GM19468 (cell line): ENCODE data around the gene SMARCAL1.

Source experiments
- ATAC-seq: cut with Tn5 transposase; IDR thresholded peaks from one replicate; pipeline ENCODE4 v1.9.1; 2021; ENCODE audit warnings: mild to moderate bottlenecking, moderate library complexity, moderate number of reproducible peaks; ENCODE audit not compliant: unreplicated experiment; ENCODE audit errors: extremely low read depth

SMARCAL1 gene

DNA sequence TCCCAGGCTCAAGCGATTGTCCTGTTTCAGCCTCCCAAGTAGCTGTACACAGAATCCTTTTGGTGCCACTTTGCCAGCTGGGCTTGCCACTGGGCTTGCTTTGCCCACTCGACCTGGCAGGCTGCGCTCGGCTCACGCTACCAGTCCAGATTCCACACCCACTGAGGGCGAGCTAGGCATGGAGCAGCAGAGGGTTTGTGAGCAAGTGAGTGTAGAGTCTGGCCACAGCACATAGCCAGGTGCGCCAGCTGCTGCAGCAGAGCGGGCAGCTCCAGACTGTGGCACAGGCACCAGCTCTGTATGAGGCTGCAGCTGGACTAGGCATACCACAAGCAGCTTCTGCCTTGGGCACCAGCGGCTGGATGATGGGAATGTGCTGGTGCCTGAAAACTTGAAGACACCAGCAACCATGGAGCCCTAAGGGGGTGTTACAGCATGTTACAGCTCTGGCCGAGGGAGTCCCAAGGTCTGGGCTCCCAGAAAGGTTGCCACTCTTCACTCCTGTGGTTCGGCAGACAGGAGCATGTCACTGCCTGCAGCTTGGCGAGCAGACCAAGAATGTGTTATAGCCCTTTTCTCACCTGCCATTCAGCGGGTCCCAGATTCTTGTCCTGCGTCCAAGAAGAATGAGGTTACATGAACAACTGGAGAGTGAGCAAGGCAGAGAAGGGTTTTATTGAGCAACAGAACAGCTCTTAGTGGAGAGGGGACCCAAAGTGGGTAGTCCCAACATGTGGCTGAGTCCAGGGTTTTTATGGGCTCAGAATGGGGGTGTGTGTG is 12.9 kb downstream of the SMARCAL1 start:
- no peak for ATAC-seq

DNA sequence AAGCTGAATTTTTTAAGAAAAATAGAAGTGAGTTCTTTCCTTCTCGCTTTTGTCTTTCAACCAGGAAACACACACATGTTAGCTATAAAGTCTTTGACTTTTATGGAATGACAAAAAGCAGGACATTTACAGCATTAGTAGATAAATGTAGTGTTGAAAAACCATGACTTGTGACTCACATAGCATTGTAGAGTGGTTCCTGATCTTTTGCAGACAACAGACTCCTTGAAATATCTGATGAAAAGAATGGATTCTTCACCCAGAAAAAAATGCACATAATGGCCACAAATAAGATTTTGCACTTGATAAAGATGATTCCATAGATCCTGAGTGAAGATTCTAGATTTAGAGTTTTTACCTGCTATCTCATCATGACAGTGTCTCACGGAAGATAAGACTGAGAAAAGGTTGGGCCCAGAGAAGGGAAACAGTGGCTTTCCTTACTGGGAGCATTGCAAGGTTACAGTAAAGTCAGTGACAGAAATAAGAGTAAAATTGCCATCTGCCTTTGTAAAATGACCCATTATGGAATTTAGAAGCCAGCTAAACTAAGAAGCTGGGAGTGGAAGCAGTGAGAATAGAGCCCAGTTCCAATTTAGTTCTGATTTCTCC is 14.0 kb downstream of the SMARCAL1 start:
- no peak for ATAC-seq

DNA sequence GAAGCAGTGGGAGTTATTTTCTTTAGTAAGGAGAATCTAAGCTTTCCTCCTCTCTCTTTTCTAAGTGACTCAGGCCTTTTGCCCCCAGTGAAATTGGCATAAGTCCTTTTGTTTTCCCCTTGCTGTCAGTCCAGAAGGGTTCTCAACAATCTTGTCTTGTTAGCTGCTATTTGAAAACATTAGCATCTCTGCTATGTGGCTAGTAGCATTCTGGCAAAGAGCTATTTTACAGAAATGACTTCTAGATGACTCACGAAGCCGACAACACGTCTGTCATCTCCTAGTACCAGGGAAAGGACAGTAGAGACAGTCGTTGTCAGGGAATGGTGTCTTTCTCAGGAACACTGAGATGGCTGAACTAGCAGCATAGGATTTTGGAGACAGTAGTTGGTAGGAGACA is 14.7 kb downstream of the SMARCAL1 start:
- ATAC-seq, result no peak

DNA sequence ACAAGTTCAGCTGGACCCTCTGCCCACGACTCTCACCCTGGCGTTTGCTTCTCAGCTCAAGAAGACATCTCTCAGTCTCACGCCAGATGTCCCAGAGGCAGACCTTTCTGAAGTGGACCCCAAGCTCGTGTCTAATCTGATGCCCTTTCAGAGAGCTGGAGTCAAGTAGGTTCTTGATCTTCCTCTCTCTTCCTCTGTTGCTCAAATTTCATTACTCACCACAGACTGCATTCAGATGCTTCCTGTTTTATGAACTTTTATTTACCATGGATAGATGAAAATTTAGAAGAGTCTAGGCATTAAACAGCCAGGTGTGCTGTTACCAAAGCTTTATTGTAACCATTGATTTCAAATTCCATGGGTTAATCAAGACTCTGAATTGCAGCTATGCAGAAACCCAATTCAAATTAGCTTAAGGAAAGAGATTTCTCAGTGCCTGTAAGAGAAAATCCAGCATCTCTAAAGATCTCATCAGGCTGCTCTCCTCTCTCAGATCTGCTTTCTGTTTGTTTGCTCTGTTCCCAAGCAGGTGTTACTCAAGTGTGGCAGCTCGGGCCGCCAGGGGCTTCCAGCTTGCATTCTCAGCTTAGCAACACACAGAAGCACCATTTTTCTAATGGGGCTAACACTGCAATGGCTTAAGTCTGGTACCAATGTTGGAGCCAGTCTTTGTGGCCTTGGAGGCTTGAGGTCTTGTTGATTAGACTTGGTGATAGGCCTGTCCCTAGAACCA is 16.5 kb downstream of the SMARCAL1 start:
- no peak for ATAC-seq

DNA sequence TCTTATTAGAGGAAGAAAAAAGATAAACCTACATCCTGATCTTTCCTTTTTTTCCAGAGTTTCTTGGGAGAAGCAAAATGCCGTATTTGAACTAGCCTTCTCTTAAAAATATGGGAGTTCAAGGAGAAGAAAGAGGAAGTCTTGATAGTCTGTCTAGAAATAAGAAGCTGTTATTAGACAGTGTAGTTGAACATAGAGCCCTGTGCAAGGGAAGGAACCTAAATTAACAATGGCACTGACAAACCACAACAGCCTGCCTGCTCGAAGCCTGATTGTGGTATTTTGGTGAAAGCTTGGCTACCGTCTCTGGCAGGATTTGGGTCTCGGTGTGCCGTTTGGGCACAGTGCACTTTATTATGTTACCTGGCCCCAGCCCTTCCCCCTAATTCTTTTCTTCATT is 17.1 kb downstream of the SMARCAL1 start:
- no peak for ATAC-seq

DNA sequence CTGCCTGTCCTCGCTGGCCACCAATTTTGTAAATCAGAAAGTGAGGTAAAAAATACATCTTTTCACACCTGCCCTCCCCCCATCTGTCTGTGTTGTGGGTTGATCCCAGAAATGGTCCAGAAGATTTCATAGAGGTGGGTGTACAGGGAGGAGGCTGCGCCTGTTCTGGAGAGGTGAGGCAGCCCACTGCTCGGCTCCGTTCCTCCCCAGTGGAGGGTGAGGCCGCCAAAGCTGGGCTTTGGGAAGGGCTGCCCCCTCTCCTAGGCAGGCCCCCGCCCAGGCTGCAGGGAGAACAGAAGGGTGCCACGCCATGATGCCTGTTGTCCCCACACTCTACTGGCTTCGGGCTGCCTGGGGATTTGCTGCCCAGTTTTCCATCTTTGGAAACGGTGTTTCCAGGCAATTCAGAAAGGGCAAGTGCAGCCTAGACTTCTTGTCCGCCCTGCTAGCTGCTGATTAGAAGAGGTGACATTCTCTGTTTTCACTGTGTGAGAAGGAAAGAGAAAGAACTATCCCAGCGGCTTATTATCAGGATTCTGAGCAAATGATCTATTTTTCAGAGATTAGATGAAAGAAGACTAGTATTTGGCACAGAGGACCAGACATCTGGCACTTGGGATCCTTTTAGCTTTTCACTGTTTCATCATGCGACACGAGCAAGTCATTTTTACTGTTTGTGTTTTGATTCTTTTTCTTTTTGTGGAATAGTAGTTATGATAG is 18.7 kb downstream of the SMARCAL1 start:
- no peak for ATAC-seq

DNA sequence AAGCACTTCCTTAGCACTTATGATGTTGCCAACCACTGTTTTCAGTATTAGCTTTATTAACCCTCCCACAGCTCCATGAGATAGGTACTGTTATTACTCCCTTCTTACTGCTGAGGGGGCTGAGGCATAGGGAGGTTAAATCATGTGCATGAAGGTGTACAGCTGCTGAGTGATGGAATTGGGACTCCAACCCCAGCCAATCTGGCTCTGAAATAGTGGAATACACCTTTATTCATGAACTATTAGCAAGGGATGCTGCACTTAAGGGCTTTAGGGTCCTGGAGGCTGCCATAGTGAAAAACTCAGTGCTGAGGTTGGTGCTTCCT is 19.2 kb downstream of the SMARCAL1 start:
- no peak for ATAC-seq

DNA sequence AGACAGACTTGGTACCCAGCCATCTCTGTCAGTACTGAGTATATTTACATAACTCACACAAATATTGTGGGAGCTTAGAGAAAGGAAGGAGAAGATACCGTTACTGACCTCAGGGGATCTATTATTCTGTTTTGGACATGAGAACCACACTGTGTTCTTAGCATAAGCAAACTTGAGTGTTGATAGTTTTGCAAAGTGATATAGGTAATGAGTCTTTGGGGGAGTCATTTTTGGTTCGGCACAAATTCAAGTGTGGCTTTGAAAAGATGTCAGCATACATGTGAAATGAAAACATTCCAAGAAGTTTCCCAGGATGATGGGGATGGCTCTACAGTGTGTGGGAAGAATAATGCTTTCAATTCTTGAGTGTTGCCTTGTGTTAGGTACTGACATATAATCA is 24.1 kb downstream of the SMARCAL1 start:
- no peak for ATAC-seq

DNA sequence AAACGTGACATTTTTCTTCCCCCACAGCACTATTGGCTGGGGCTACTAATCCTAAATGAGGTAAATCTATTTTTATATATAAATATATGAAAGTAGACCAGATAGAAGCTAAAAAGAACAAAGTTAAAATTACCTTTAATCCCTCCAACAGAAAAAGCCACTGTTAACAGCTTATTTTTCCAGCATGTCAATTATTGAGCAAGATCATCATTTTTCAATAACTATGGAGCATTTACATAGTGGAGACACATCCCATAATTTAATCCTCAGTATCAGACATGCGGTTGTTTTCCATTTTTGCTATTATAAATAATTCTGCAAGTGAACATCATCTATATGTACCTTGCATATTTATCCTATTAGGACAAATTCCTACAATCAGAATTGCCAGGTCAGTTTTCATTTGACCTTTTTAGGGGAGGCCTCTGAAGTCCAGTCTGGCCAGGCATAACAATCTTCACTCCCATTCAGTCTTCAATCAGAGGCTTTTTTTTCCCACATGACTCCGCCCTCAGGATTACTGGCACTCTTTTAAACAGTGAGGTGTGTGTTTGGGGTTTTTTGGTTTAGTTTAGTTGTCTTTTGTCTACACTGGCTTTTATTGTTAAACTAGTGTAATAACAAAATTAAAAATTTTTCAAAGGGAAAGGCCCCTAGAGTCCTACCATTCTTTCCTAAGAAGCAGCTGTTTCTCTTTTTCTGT is 29.2 kb downstream of the SMARCAL1 start:
- no peak for ATAC-seq

DNA sequence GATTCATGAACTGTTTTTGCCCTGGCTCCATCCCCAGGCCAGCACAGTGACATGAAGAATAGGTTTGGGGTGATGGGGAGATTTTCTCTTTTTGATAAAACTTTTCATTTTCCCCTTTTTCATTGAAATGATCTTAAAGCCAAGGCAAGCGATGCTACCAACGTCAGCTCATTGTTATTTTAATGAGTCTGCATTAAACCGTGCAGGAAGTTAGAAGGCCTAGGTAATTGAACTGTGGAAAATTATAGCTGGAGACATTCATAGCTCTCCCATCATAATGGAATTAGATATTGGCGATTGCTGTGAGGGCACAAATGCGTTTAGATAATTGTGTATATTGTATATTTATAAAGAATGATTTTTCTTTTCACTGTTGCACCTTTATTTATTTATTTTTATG is 33.2 kb downstream of the SMARCAL1 start:
- no peak for ATAC-seq

DNA sequence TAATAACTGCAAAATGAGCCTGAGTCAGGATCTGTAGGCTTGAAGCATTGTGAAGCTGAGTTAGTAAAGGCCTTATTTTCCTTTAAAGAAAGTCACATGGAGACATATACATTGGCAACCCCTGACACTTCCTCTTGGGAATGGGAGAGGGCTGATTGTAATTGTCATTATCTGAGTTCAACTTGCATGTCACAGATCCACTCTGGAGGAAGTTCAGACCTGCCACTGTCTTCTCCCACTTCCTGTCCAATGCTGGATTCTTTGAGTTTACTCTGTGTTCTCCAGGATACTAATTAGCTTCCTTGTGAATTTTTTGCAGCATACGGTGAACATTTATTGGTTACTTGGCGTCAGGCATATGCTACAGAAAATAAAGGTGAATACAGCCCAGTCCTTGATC is 34.1 kb downstream of the SMARCAL1 start:
- ATAC-seq, result no peak

DNA sequence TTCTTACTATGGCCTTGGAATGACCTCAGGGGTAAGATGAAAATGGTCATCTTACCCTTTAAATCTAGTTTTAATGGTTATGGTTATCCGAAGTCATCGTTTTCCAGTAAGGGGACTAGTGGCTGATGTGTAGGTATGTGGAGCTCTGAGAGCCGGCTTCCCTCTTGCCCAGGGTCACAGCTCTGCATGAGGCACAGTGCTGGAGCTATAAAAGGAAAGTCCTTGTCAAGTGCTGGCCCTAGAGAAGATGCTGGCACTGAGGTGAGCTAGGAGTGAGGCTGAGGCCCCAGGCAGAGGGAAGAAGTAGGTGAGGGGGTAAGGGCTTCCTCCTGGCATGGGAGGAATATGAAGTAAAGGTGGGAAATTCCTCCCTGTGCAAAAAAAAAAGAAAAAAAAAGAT is 35.0 kb downstream of the SMARCAL1 start:
- ATAC-seq, result no peak

DNA sequence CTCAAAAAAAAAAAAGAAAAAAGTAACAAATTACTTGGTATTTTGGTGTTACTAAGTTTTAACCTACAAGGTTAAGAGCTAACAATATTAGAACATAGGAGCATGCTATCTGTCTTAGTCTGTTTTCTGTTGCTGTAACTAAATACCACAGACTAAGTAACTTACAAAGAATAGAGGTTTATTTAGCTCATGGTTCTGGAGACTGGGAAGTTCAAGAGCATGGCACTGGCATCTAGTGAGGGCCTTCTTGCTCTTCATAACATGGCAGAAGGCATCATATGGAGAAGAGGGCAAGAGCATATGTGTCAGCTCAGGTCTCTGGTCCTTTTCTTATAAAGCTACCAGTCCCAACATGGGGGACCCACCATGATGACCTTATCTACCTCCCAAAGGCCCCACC is 36.5 kb downstream of the SMARCAL1 start:
- ATAC-seq, result no peak

DNA sequence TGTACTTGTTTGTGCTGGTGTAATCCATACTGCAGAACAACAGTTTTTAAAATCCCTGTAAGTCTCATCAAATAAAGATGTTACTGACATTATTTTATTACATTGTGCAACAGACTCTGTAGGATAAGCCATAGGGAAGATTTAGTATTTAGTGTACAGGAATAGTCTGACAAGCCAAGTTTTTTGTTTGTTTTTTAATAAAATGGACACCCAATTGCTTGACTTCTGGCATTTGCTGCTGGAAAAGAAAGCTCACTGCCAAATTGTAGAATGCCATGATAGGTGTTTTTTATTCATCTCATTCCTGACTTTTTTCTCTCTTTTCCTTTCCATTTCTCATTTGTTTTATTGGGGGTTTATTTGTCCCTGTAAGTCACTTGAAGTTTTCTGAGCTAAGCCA is 38.1 kb downstream of the SMARCAL1 start:
- no peak for ATAC-seq

DNA sequence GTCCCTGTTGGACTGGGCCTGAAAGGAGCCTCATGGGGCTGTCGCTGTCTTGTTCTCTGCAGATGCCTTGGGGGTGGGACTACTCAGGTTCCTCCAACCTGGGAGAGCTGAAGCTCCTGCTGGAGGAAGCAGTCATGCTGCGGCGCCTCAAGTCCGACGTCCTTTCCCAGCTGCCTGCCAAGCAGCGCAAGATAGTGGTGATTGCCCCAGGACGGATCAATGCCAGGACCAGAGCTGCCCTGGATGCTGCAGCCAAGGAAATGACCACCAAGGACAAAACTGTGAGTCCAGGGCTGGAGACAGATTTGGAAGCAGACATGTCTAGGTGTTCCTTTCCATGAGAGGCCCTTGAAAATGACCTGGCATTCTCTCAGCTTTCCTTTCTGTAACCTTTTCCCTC is 38.5 kb downstream of the SMARCAL1 start:
- no peak for ATAC-seq

DNA sequence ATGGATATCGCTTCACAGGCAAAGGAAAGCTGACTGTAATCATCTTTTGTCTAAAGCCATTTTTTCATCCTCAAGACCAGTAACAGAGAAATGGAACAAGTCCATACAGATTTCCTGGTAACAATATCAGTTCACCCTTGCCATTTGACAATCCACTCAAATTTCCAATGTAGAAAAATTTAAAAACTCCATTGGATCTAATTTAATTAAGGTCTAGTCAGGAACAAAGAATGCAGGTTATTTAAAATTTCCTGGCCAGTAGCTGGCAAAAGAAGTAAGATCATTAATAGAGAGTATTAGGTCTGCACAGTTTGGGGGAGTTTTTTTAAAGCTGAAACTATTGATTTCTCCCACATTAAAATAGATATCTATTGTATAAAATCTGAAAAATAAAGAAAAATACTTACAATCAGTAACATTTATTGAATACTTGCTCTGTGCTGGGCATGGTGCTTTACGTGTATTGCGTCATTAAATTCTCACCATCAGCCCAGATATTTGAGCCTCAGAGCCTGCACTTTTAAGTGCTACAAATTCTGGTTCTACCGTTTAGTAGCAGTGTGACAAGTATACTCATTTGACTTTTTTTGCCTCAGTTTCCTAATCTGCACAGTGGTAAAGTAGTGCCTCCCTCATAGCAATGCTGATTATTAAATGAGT is 41.8 kb downstream of the SMARCAL1 start:
- no peak for ATAC-seq

DNA sequence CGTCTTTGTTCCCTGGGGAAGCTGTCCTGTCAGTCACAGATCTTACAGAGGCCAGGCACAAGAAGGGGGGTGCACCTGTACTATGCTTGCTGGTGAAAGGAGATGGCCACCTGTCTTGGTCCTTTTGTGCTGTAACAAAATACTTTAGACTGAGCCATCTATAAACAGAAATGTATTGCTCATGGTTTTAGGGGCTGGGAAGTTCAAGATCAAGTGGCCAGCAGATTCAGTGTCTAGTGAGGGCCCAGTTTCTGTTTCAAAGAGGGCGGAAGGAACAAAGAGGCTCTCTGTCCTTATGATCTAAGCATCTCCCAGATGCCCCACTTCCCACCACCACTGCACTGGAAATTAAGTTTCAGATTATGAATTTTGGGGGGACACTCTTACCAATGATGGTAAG is 50.9 kb downstream of the SMARCAL1 start:
- no peak for ATAC-seq

DNA sequence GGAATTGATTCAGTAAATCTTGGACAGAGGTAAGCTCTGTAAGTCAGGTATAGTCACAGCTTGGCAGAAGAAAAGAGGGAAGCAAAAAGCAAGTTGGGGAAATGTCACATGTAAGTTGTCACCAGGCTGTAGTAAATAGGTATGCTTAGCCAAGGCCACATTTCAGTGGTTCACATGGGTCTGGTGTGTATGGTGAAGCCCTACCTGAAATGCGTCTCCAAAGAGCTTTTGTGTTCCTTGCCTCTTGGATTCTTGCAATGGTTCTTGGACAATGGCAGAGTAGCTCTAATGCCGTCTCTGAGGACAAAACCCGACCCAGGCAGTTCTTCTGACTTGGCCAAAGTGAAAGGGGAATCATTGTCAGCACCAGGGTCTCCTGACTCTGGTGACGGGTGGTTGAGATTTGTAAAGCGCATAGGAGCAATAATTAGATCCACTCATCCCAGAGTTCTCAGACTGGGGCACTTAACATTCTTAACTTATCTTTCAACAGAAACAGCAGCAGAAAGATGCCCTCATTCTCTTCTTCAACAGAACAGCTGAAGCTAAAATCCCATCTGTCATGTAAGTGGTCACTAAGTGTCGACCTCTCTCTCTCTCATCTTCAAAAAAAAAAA is 51.9 kb downstream of the SMARCAL1 start:
- ATAC-seq, result no peak

DNA sequence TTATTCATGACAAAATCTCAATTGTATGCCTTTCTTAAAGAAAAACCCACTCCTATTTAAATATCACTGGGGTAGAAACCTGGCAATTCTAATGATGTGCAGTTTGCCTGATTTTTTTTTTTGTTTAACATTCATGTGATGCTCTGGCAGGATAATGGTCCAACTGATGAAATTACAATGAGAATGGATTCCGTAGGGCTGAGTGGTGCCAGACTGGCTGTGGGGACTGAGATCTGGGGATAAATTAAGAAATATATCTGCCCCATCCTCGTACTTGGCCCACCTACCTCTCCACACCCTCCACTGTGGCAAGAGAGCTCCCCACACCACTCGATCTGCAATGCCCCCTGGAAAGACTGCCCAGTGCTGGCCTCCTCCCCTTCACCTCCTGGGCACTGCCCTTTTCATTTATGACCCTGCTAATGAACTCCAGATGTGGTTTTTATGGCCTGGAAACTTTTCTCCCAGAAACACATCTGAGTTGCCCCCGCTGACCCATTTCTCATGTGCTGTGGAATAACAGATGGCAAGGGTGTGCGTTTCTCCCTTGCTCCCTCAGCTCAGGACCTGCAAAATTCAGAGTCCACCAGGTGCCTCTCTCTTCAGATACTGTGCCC is 53.4 kb downstream of the SMARCAL1 start:
- no peak for ATAC-seq
